ENCODE results near the gene FOXJ3.

DNA sequence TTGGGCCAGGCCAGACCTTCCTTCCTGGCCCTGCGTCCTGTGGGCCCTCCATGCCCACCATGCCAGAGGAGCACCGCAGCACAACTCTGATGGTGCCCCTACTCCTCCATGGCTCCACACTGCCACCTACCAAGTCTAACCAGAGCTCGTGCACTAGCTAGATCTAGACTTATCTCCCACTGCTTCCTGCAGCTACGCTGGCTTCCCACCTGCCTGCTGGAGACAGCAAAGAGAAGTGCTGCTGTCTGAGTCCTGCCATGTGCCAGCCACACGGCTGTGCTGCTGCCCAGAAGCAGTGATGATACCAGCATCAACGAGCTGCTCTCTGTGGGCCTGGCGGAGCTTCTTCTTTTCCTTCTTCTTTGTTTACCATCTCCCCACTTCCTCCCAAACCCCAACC lies 177.4 kb downstream of the FOXJ3 start:
- TF ChIP-seq ZNF169 (tag by site-specific recombination; IDR thresholded peaks at IDR 0.05) (no peak), ZNF514 (tag by site-specific recombination; IDR thresholded peaks at IDR 0.05) (no peak), ZNF664 (tag by site-specific recombination; IDR thresholded peaks at IDR 0.05) (no peak), ZNF335 (tag by site-specific recombination; conservative IDR thresholded peaks at IDR 0.05) (no peak), ZNF510 (tag by site-specific recombination; IDR thresholded peaks at IDR 0.05; ENCODE audit: insufficient replicate concordance) (no peak)
- TF ChIP-seq, protein P1, sequence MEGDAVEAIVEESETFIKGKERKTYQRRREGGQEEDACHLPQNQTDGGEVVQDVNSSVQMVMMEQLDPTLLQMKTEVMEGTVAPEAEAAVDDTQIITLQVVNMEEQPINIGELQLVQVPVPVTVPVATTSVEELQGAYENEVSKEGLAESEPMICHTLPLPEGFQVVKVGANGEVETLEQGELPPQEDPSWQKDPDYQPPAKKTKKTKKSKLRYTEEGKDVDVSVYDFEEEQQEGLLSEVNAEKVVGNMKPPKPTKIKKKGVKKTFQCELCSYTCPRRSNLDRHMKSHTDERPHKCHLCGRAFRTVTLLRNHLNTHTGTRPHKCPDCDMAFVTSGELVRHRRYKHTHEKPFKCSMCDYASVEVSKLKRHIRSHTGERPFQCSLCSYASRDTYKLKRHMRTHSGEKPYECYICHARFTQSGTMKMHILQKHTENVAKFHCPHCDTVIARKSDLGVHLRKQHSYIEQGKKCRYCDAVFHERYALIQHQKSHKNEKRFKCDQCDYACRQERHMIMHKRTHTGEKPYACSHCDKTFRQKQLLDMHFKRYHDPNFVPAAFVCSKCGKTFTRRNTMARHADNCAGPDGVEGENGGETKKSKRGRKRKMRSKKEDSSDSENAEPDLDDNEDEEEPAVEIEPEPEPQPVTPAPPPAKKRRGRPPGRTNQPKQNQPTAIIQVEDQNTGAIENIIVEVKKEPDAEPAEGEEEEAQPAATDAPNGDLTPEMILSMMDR (tag by site-specific recombination; IDR thresholded peaks at IDR 0.05): peak; percentile 57
- TF ChIP-seq, protein P2, sequence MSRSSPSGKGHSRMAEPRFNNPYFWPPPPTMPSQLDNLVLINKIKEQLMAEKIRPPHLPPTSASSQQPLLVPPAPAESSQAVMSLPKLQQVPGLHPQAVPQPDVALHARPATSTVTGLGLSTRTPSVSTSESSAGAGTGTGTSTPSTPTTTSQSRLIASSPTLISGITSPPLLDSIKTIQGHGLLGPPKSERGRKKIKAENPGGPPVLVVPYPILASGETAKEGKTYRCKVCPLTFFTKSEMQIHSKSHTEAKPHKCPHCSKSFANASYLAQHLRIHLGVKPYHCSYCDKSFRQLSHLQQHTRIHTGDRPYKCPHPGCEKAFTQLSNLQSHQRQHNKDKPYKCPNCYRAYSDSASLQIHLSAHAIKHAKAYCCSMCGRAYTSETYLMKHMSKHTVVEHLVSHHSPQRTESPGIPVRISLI (tag by site-specific recombination; IDR thresholded peaks at IDR 0.05): no peak

Measured in HEK293 (cell line).